Raji (cell line): ENCODE results near the gene CKB.

Source experiments
- POLR2A ChIP-seq: IDR thresholded peaks from 2 replicates; pipeline ENCODE4 v1.6.1; 2011; ENCODE audit warnings: low read depth, low read length, control low read depth; ENCODE audit not compliant: insufficient read depth

Gene CKB

GRCh38 chr14:103517174-103517566 lies 5.5 kb downstream of the CKB start:
- no peak for TF ChIP-seq POLR2A

GRCh38 chr14:103516426-103517173 lies 6.0 kb downstream of the CKB start:
- no peak for TF ChIP-seq POLR2A

- no peak for TF ChIP-seq POLR2A
Observed at GRCh38 chr14:103514596-103515421, 7.8 kb downstream of the CKB start.

- TF ChIP-seq POLR2A, result no peak
Observed at GRCh38 chr14:103512701-103513611, 9.7 kb downstream of the CKB start.

GRCh38 chr14:103510724-103511693 lies 11.6 kb downstream of the CKB start:
- TF ChIP-seq POLR2A, result no peak

GRCh38 chr14:103509864-103510723 lies 12.5 kb downstream of the CKB start:
- no peak for TF ChIP-seq POLR2A

GRCh38 chr14:103508521-103509329 lies 13.9 kb downstream of the CKB start:
- no peak for TF ChIP-seq POLR2A

- no peak for TF ChIP-seq POLR2A
Observed at GRCh38 chr14:103507751-103508150, 14.9 kb downstream of the CKB start.

- no peak for TF ChIP-seq POLR2A
Observed at GRCh38 chr14:103504991-103505565, 17.6 kb downstream of the CKB start.

GRCh38 chr14:103503296-103503695 lies 19.3 kb downstream of the CKB start:
- TF ChIP-seq POLR2A, result no peak

GRCh38 chr14:103502877-103503276 lies 19.8 kb downstream of the CKB start:
- no peak for TF ChIP-seq POLR2A
